Stimulated activated memory B cell treated with anti-CD40 and anti-IgM and Interleukin-4, amounts not matched to agents 10 μg/mL and 1 μg/mL and 100 μg/mL, for 72 hours (primary cell): Measurements from ENCODE around the gene FBRSL1.
A peak's percentile ranks its signal among the peaks of the same experiment; 100 is the strongest.
"Not testable (repeated sequence)": the region's sequence is repeated elsewhere in the genome, so short reads cannot be mapped to it uniquely, and the experiment has no call there.

ENCODE experiments used
- ATAC-seq: fragments of 150-1000 bp; cut with Tn5 transposase; 2 replicates; pipeline ENCODE4 v1.10.0; 2021
- H3K27ac Mint-ChIP-seq: one replicate; pipeline ENCODE4 v1.8.0; 2022; ENCODE audit warnings: mild to moderate bottlenecking, mixed read lengths
- H3K27me3 Mint-ChIP-seq: one replicate; pipeline ENCODE4 v1.8.0; 2022; ENCODE audit warnings: mixed read lengths
- H3K36me3 Mint-ChIP-seq: one replicate; pipeline ENCODE4 v1.8.0; 2022; ENCODE audit warnings: mixed read lengths
- H3K4me1 Mint-ChIP-seq: one replicate; pipeline ENCODE4 v1.8.0; 2022; ENCODE audit warnings: mixed read lengths
- H3K4me3 Mint-ChIP-seq: one replicate; pipeline ENCODE4 v1.8.0; 2022; ENCODE audit warnings: mild to moderate bottlenecking, moderate library complexity, mixed read lengths
- H3K9me3 Mint-ChIP-seq: one replicate; pipeline ENCODE4 v1.8.0; 2022; ENCODE audit warnings: mixed read lengths

The FBRSL1 gene

DNA sequence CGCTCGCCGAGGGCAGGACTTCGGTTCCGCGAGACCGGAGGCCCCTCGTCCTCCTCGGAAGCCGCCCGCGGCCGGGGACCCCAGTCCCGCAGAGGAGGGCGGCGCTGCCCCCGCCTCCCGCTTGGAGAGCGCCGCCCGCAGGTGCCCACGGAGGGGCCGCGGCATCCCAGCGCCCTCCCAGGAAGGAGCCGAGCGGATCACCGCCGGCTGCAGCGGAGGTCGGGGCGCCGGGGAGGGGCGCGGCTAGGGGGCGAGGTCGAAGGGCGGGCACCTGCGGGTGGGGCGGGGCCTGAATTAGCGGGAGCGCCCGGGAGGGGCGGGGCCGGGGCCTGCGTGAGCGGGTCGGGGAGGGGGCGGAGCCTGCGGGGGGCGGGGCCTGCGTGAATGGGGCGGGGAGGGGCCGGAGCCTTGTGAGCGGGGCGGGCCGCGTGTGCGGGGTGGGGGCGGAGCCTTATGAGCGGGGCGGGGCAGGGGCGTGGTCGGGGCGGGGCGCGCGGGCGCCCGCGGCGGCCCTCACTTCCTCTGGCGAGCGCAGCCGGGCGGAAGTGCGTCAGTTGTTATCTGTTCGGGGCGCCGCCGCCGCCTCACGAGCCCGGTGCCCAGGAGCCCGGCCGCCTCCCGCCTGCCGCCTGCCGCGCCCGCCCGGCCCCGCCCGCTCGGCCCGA lies at the start of gene FBRSL1:
FBRSL1 (plus strand) TSS at position 550 of the 665 bp plus-strand sequence.
- Mint-ChIP-seq H3K36me3 (peaks cover 19% of the 10 kb centered on the region), H3K27ac (peak within 1 kb of the TSS; percentile 90), H3K4me1 (peaks cover 74% of the 10 kb centered on the region), H3K9me3 (no peaks in the 10 kb centered on the region), H3K4me3 (peak within 1 kb of the TSS; percentile 83), H3K27me3 (no peaks in the 10 kb centered on the region)
- peak; percentile 81 for ATAC-seq

- H3K27ac Mint-ChIP-seq = peak overlapping the region; percentile 76
- not testable (repeated sequence) for H3K9me3 Mint-ChIP-seq, H3K27me3 Mint-ChIP-seq, H3K36me3 Mint-ChIP-seq, H3K4me3 Mint-ChIP-seq, ATAC-seq
- H3K4me1 Mint-ChIP-seq = peaks cover 78% of the 10 kb centered on the region
Measured at GRCh38 chr12:132440420-132440819, 49.5 kb upstream of the FBRSL1 start.

DNA sequence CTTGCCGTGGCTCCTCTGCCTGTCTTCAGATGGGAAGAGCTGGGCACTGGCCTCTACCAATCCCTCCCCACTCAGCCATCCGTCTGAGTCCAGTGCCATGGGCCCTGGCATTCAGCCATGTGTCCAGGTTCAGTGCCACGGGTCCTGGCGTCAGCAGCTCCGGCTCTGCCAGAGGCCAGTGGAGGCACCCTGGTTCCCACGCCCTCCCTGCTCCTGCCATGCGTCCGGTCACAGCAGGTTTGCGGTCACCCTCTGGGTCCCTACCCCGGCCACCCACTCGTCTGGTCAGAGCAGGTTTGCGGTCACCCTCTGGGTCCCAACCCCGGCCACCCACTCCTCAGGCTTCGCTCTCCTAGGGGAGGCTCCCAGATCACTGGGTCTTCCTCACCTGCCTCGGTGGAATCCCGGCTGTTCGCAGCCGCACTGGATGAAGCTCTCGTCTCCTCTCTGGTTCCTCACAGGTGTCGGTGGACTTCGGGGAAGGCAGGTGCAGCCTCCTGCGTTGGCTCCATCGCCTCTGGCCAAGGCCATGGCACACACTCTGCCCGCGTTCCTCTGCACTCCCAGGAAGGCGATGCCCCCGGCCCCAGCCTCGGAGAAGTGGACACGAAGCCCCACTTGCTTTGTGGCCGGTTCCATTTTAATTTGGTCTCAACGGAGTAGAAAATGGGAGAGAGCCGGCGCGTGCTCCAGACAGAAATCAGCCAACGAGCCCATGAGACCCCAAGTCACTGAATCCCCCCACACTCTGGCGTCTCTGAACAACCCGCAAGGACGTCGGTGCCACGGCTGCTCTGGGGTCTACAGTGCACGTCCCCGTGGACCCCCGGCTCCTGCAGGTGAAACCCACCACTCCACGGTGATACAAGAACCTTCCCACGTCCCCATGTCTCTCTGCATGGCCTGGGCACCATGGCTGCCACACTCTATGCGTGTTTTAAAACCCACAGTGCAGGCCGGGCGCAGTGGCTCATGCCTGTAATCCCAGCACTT lies 47.8 kb upstream of the FBRSL1 start:
- peaks cover 72% of the 10 kb centered on the region for H3K4me1 Mint-ChIP-seq
- peak overlapping the region; percentile 56 for H3K27ac Mint-ChIP-seq
- ATAC-seq = no peak
- H3K9me3 Mint-ChIP-seq = no peaks in the 10 kb centered on the region
- no peaks in the 10 kb centered on the region for H3K36me3 Mint-ChIP-seq
- no peaks in the 10 kb centered on the region for H3K27me3 Mint-ChIP-seq
- no peak overlapping the region for H3K4me3 Mint-ChIP-seq

DNA sequence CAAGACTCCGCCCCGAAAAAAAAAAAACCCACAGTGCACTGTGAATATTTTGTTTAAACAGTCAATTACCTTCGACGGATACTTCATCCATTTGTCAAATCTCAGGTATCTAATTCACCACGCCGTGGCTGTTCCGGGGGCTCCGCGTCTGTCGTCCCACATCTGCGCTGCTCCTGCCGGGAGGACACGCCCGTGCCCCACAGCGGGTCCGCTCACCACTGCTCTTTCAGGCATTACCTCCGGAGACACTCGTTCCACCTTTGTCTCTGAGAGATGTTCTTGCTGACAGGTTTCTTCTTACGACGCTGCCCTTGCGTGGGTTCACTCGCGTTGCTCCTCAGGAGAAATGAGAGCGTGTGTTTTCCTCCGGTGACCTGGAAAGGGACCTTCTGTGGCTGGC lies 46.9 kb upstream of the FBRSL1 start:
- Mint-ChIP-seq H3K27me3 (no peaks in the 10 kb centered on the region), H3K27ac (peak overlapping the region; percentile 56), H3K9me3 (no peaks in the 10 kb centered on the region), H3K4me3 (no peak overlapping the region), H3K4me1 (peaks cover 66% of the 10 kb centered on the region), H3K36me3 (no peaks in the 10 kb centered on the region)
- no peak for ATAC-seq

GRCh38 chr12:132444283-132444682 lies 45.7 kb upstream of the FBRSL1 start:
- H3K4me1 Mint-ChIP-seq = peaks cover 71% of the 10 kb centered on the region
- H3K27ac Mint-ChIP-seq = peak overlapping the region; percentile 98
- no peaks in the 10 kb centered on the region for H3K36me3 Mint-ChIP-seq
- ATAC-seq = no peak
- H3K9me3 Mint-ChIP-seq = no peaks in the 10 kb centered on the region
- H3K4me3 Mint-ChIP-seq = no peak overlapping the region
- H3K27me3 Mint-ChIP-seq = no peaks in the 10 kb centered on the region

- Mint-ChIP-seq H3K36me3 (no peaks in the 10 kb centered on the region), H3K4me1 (peaks cover 71% of the 10 kb centered on the region), H3K27ac (peak overlapping the region; percentile 98), H3K27me3 (no peaks in the 10 kb centered on the region), H3K4me3 (peak overlapping the region; percentile 76), H3K9me3 (no peaks in the 10 kb centered on the region)
- ATAC-seq = peak; percentile 90
Measured at GRCh38 chr12:132444957-132445883, 44.7 kb upstream of the FBRSL1 start.

- no peaks in the 10 kb centered on the region for H3K36me3 Mint-ChIP-seq
- H3K9me3 Mint-ChIP-seq = no peaks in the 10 kb centered on the region
- H3K4me3 Mint-ChIP-seq = peak overlapping the region; percentile 76
- no peak for ATAC-seq
- H3K27me3 Mint-ChIP-seq = no peaks in the 10 kb centered on the region
- H3K27ac Mint-ChIP-seq = peak overlapping the region; percentile 98
- H3K4me1 Mint-ChIP-seq = peaks cover 74% of the 10 kb centered on the region
Measured at GRCh38 chr12:132445884-132446632, 43.9 kb upstream of the FBRSL1 start.

DNA sequence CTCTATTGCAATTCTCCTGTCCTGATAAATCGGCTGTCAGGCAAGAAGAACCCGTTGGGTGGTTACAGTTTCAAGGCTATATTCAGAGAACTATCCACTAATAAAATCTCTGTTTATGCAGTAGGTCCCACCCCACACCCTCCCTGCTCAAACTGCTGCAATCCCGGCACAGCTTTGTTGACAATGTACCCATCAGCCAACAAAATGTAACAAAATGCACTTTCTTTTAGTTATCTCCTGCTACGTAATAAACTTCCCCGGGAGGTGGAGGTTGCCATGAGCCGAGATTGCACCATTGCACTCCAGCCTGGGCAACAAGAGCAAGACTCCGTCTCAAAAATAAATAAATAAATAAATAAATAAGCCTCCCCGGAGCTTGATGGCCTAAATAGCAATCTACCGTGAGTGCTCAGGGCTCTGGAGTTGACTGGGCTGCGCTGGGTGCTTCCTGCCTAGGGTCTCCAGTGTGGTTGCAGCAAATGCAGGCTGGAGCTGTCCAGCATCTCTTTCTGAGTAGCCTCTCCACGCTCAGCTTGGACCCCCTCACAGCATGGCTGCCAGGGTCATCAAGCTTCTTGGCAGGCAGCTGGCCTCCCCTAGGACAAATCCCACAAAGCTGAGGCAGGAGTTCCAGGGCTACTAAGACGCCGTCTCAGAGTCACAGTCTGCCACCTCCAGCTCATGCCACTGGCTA lies 43.2 kb upstream of the FBRSL1 start:
- peaks cover 79% of the 10 kb centered on the region for H3K4me1 Mint-ChIP-seq

DNA sequence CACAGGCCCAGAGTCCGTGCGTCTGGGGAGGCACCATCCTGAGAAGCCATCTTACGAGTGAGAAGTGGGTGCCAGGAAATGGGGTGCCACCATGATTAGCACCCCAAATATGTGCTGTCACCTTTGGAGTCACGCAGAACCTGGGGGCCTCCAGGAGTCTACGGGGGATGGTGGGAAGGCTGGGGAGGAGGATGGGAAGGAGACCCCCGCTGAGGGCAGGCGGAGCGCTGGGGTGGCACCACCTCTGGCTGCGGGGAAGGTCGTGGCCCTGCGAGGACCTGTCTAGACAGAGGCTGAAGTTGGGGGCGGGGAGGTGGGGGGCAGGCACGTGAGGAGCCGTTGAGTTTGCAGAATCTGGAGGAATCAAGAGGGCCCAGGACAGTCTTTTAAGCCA lies 42.6 kb upstream of the FBRSL1 start:
- no peak for ATAC-seq
- Mint-ChIP-seq H3K27me3 (no peaks in the 10 kb centered on the region), H3K27ac (peak overlapping the region; percentile 56), H3K4me1 (peaks cover 80% of the 10 kb centered on the region), H3K9me3 (no peaks in the 10 kb centered on the region), H3K4me3 (no peak overlapping the region), H3K36me3 (no peaks in the 10 kb centered on the region)

More for the DNA sequence above, 43.2 kb upstream of the FBRSL1 start:
- no peak for ATAC-seq
- H3K4me3 Mint-ChIP-seq = peak overlapping the region; percentile 76
- peak overlapping the region; percentile 98 for H3K27ac Mint-ChIP-seq
- no peaks in the 10 kb centered on the region for H3K36me3 Mint-ChIP-seq
- H3K27me3 Mint-ChIP-seq = no peaks in the 10 kb centered on the region
- no peaks in the 10 kb centered on the region for H3K9me3 Mint-ChIP-seq

GRCh38 chr12:132447731-132448462 lies 42.1 kb upstream of the FBRSL1 start:
- ATAC-seq = no peak
- Mint-ChIP-seq H3K4me3 (no peak overlapping the region), H3K27me3 (no peaks in the 10 kb centered on the region), H3K27ac (peak overlapping the region; percentile 56), H3K36me3 (no peaks in the 10 kb centered on the region), H3K4me1 (peaks cover 82% of the 10 kb centered on the region), H3K9me3 (no peaks in the 10 kb centered on the region)

- Mint-ChIP-seq H3K4me1 (peaks cover 83% of the 10 kb centered on the region), H3K4me3 (no peak overlapping the region), H3K27me3 (no peaks in the 10 kb centered on the region), H3K9me3 (no peaks in the 10 kb centered on the region), H3K27ac (peak overlapping the region; percentile 56), H3K36me3 (no peaks in the 10 kb centered on the region)
- ATAC-seq = no peak
Measured at GRCh38 chr12:132448463-132448820, 41.5 kb upstream of the FBRSL1 start.

DNA sequence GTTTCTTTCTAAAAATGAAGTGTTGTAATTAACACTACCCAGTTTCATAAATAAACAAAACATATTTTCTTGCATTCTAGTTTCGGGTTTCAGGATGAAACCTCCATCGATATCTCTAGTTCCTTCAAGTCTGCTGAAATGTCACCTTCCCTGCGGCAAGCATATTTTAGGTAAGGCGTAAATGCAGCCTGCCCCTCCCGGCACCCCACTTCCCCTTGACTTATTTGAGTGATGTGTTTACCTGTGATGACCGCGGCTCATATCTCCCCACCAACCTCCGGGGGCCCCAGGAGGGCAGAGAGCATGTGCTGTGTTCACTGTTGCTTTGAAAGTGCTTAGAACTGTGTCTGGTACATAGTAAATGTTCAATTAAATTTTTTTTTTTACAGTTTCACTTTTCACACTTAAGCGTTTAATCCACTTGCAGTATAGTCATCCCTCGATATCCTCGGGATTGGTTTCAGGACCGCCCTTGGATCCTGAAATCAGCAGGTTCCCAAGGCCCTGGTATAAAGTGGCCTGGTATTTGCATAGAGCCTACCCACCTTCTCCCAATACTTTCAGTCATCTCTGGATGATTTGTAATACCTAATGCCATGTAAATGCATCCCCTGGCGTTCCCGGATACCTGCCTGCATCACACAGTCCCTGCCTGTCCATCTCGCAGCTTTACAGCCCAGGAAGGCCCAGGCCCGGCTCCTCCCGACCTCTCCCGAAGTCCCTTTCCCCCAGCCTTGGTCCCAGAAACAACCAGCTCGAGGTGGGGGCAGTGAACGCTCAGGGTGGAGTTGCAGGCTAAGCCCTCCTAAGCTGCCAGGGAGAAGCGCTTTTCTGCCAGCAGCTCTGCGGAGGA lies 40.2 kb upstream of the FBRSL1 start:
- no peaks in the 10 kb centered on the region for H3K27me3 Mint-ChIP-seq
- peaks cover 85% of the 10 kb centered on the region for H3K4me1 Mint-ChIP-seq
- peak overlapping the region; percentile 56 for H3K27ac Mint-ChIP-seq
- H3K4me3 Mint-ChIP-seq = peak overlapping the region; percentile 40
- ATAC-seq = peak; percentile 87
- H3K36me3 Mint-ChIP-seq = no peaks in the 10 kb centered on the region
- no peaks in the 10 kb centered on the region for H3K9me3 Mint-ChIP-seq
